IMR-90 (cell line): Measurements from ENCODE around the gene CTSL. TPM values are rescaled to one million over a fixed set of nuclear protein-coding genes. Genes with fewer than 3 reads are reported as not detected.

ENCODE experiments used
- ATAC-seq: fragments of 200-7000 bp; cut with Tn5 transposase; 2 replicates; pipeline ENCODE4 v1.9.1; 2020; ENCODE audit warnings: low read depth, mild to moderate bottlenecking, moderate library complexity
- BruUV-seq: library from RNA; stranded (reverse); fragments of 400-500 nt; replicated peaks from 2 replicates; lab custom pipeline; 2021; lab: Mats Ljungman, UMichigan
- CTCF ChIA-PET: fragments of 300-600 bp; formaldehyde crosslinking; extraction: SDS; loops from one replicate; lab custom pipeline; 2021; ENCODE audit warnings: antibody characterized with exemption; lab: Yijun Ruan, JAX
- POLR2A ChIA-PET: fragments of 300-600 bp; sonication (Branson Sonifier 250); formaldehyde crosslinking; loops from one replicate; lab custom pipeline; 2022; ENCODE audit warnings: antibody characterized with exemption; ENCODE audit not compliant: unreplicated experiment; lab: Charles Lee
- DNase-seq: peaks from one replicate; pipeline ENCODE4 v3.0.0; 2013
- H2AFZ ChIP-seq: replicated peaks from 2 replicates; pipeline ENCODE3; 2013; ENCODE audit warnings: low read length, mild to moderate bottlenecking; ENCODE audit not compliant: poor library complexity
- H2AK5ac ChIP-seq: 2 replicates; pipeline ENCODE4 v1.6.1; 2013; ENCODE audit warnings: low read depth, low read length, inconsistent platforms
- H2AK9ac ChIP-seq: replicated peaks from 2 replicates; pipeline ENCODE3; 2013; ENCODE audit warnings: mild to moderate bottlenecking, low read depth, low read length, moderate library complexity; ENCODE audit not compliant: poor library complexity
- H2BK120ac ChIP-seq: 2 replicates; pipeline ENCODE4 v1.6.1; 2013; ENCODE audit warnings: low read depth, low read length, inconsistent platforms
- H2BK15ac ChIP-seq: 3 replicates; pipeline ENCODE4 v1.6.1; 2013; ENCODE audit warnings: low read depth, low read length, inconsistent platforms
- H2BK20ac ChIP-seq: 2 replicates; pipeline ENCODE4 v1.6.1; 2013; ENCODE audit warnings: low read depth, mild to moderate bottlenecking, inconsistent platforms, low read length, moderate library complexity
- H2BK5ac ChIP-seq: 2 replicates; pipeline ENCODE4 v1.6.1; 2013; ENCODE audit warnings: mild to moderate bottlenecking, low read depth, low read length, inconsistent platforms; ENCODE audit not compliant: poor library complexity, severe bottlenecking
- H3K14ac ChIP-seq: replicated peaks from 2 replicates; pipeline ENCODE4 v1.6.1; 2013; ENCODE audit warnings: low read depth, low read length, inconsistent platforms
- H3K18ac ChIP-seq: 2 replicates; pipeline ENCODE4 v1.6.1; 2013; ENCODE audit warnings: low read depth, low read length, control low read depth
- H3K23ac ChIP-seq: 2 replicates; pipeline ENCODE4 v1.6.1; 2013; ENCODE audit warnings: low read depth, low read length, inconsistent platforms
- H3K27ac ChIP-seq: 2 replicates; pipeline ENCODE4 v1.5.1; 2013; ENCODE audit warnings: mild to moderate bottlenecking, control low read depth, low read length; ENCODE audit not compliant: insufficient read depth
- H3K27me3 ChIP-seq: 2 replicates; pipeline ENCODE4 v1.6.1; 2013; ENCODE audit warnings: low read length; ENCODE audit not compliant: control insufficient read depth, insufficient read depth
- H3K36me3 ChIP-seq: 2 replicates; pipeline ENCODE4 v1.6.1; 2013; ENCODE audit warnings: low read length, mixed read lengths; ENCODE audit not compliant: control insufficient read depth, insufficient read depth
- H3K4ac ChIP-seq: 2 replicates; pipeline ENCODE4 v1.6.1; 2013; ENCODE audit warnings: low read depth, low read length, inconsistent platforms
- H3K4me1 ChIP-seq: 2 replicates; pipeline ENCODE4 v1.6.1; 2013; ENCODE audit warnings: low read length, mixed read lengths; ENCODE audit not compliant: control insufficient read depth, insufficient read depth
- H3K4me2 ChIP-seq: 2 replicates; pipeline ENCODE4 v1.6.1; 2013; ENCODE audit warnings: low read depth, mild to moderate bottlenecking, control low read depth, low read length, moderate library complexity
- H3K4me3 ChIP-seq: 2 replicates; pipeline ENCODE4 v1.5.1; 2013; ENCODE audit warnings: low read depth, mild to moderate bottlenecking, control low read depth, low read length, moderate library complexity; ENCODE audit not compliant: insufficient read depth
- H3K56ac ChIP-seq: 2 replicates; pipeline ENCODE4 v1.6.1; 2013; ENCODE audit warnings: low read length, inconsistent platforms; ENCODE audit not compliant: insufficient read depth; ENCODE audit errors: extremely low read depth
- H3K79me1 ChIP-seq, 2 experiments: 2 replicates each; pipeline ENCODE4 v1.6.1; 2013; ENCODE audit warnings: low read length in 2 of 2, inconsistent platforms in 1 of 2, low read depth in 1 of 2
- H3K9ac ChIP-seq: 2 replicates; pipeline ENCODE4 v1.6.1; 2013; ENCODE audit warnings: low read depth, low read length, control low read depth
- H3K9me1 ChIP-seq: 2 replicates; pipeline ENCODE4 v1.6.1; 2013; ENCODE audit warnings: low read length, inconsistent platforms; ENCODE audit not compliant: insufficient read depth
- H3K9me3 ChIP-seq: 2 replicates; pipeline ENCODE4 v1.6.1; 2013; ENCODE audit warnings: low read length; ENCODE audit not compliant: control insufficient read depth, insufficient read depth
- H4K20me1 ChIP-seq: 2 replicates; pipeline ENCODE4 v1.6.1; 2013; ENCODE audit warnings: low read length, inconsistent platforms; ENCODE audit not compliant: insufficient read depth
- H4K5ac ChIP-seq: 2 replicates; pipeline ENCODE4 v1.6.1; 2013; ENCODE audit warnings: mild to moderate bottlenecking, low read depth, low read length, control low read depth
- H4K8ac ChIP-seq, 2 experiments: 2 replicates each; pipeline ENCODE4 v1.6.1; 2013; ENCODE audit warnings: low read depth in 2 of 2, low read length in 2 of 2, control low read depth in 1 of 2, inconsistent platforms in 1 of 2
- H4K91ac ChIP-seq: 2 replicates; pipeline ENCODE4 v1.6.1; 2013; ENCODE audit warnings: low read depth, low read length, inconsistent platforms; ENCODE audit not compliant: insufficient read depth
- CEBPB ChIP-seq: IDR thresholded peaks from 2 replicates; pipeline ENCODE4 v1.6.1; 2012; ENCODE audit warnings: low read depth, low read length, improper control_type of control experiment
- FOS ChIP-seq: fragments of 150-350 bp; IDR thresholded peaks from 2 replicates; pipeline ENCODE4 v1.6.1; 2016; ENCODE audit warnings: low read depth, low read length
- MAFK ChIP-seq: IDR thresholded peaks from 2 replicates; pipeline ENCODE4 v1.6.1; 2012; ENCODE audit warnings: low read depth, low read length, improper control_type of control experiment
- MAZ ChIP-seq: IDR thresholded peaks from 2 replicates; pipeline ENCODE4 v1.6.1; 2012; ENCODE audit warnings: low read depth, mild to moderate bottlenecking, low read length, improper control_type of control experiment, moderate library complexity, borderline replicate concordance
- POLR2A ChIP-seq: IDR thresholded peaks from 2 replicates; pipeline ENCODE4 v1.6.1; 2012; ENCODE audit warnings: mild to moderate bottlenecking, low read depth, low read length
- RCOR1 ChIP-seq: IDR thresholded peaks from 2 replicates; pipeline ENCODE4 v1.6.1; 2012; ENCODE audit warnings: mild to moderate bottlenecking, low read length, improper control_type of control experiment; ENCODE audit not compliant: insufficient replicate concordance
- USF2 ChIP-seq: fragments of 150-350 bp; IDR thresholded peaks from 2 replicates; pipeline ENCODE4 v1.6.1; 2017; ENCODE audit warnings: mild to moderate bottlenecking, antibody characterized with exemption, low read length, low read depth
- WGBS, 2 experiments: methylation state at CpG; one replicate each; pipeline versions ENCODE4 v1.1.5 to v1.1.7; 2013; ENCODE audit warnings: missing lambda C conversion rate in 2 of 2; ENCODE audit not compliant: insufficient read length in 1 of 2; ENCODE audit errors: extremely low coverage in 2 of 2; 5-methylcytosine and 5-hydroxymethylcytosine counted together
- dilution Hi-C: fragments of 300-500 bp; cut with HindIII; formaldehyde crosslinking; loops from one replicate; pipeline ENCODE4 v1.14.3; 2018; ENCODE audit warnings: low sequenced_read_pairs; ENCODE audit not compliant: unreplicated experiment
- in situ Hi-C: fragments of 300-500 bp; cut with MboI; formaldehyde crosslinking; loops from 3 replicates; pipeline ENCODE4 v1.14.3; 2019; ENCODE audit warnings: low sequenced_read_pairs, inconsistent platforms, mixed read lengths
- intact Hi-C: fragments of 100-400 bp; cut with micrococcal nuclease; formaldehyde crosslinking; loops from 2 replicates; pipeline ENCODE4 v1.10.0; 2022
- polyA plus RNA-seq, 3 experiments: library from polyadenylated mRNA; depleted of rRNA; stranded (reverse); fragments of >200 nt; gene quantifications; 2 replicates each; pipeline ENCODE4 v1.2.3, GENCODE V29; 2012; ENCODE audit warnings: low replicate concordance in 1 of 3
- total RNA-seq: library from RNA; depleted of rRNA; stranded (reverse); fragments of >200 nt; gene quantifications from 2 replicates; pipeline ENCODE4 v1.2.3, GENCODE V29; 2012

Gene CTSL
- total and polyA plus RNA-seq, 2 of the 4 experiments (the other 2 are of a cell fraction) = 57.0 to 112 TPM

- Histone ChIP-seq H4K5ac (peak overlapping the region; percentile 65), H3K4ac (peak overlapping the region; percentile 97), H3K18ac (peak overlapping the region; percentile 94), H3K79me1 (peaks cover 0 to 6% of the 10 kb centered on the region in 2 experiments; a peak in 2 of 4 replicates), H4K91ac (peak overlapping the region; percentile 90), H3K36me3 (no peaks in the 10 kb centered on the region), H3K9ac (no peak overlapping the region), H3K9me3 (no peaks in the 10 kb centered on the region), H4K8ac (peak overlapping the region; percentile 72 to 99), H2AK5ac (peak overlapping the region; percentile 73), H2BK5ac (peak overlapping the region; percentile 100), H3K4me3 (no peak overlapping the region), H3K23ac (peak overlapping the region; percentile 99), H2BK120ac (peak overlapping the region; percentile 99), H2AFZ (peak overlapping the region; percentile 91), H2AK9ac (peak overlapping the region; percentile 42), H2BK15ac (peak overlapping the region; percentile 97; the same call in 2 of the 3 replicates), H3K56ac (peak overlapping the region; percentile 62; the same call in 1 of the 2 replicates), H3K4me1 (peaks cover 16% of the 10 kb centered on the region), H3K4me2 (no peak overlapping the region; the same call in 1 of the 2 replicates), H3K27me3 (no peaks in the 10 kb centered on the region), H3K14ac (peak overlapping the region; percentile 80), H4K20me1 (no peaks in the 10 kb centered on the region), H3K27ac (peak overlapping the region; percentile 89), H3K9me1 (peaks cover 20% of the 10 kb centered on the region), H2BK20ac (peak overlapping the region; percentile 97)
- WGBS, 2 experiments = no CpG with 5 or more reads among the region's 9 CpGs
- in situ Hi-C loops (loop anchor here (25.0 kb wide), 1 partner anchor 850 kb away; no protein-coding TSS in a partner anchor), intact Hi-C loops (loop anchor here (10.0 kb wide), 1 partner anchor 1603 kb away; the partner anchor contains the start of genes CKS2 and SECISBP2), dilution Hi-C loops (no loop called here)
- DNase-seq (peak; percentile 81), ATAC-seq (peak; percentile 72)
- POLR2A ChIA-PET = no interaction called here
- CTCF ChIA-PET = interaction anchor here (0.6 to 1.3 kb wide), 2 partner anchors 27 to 1082 kb away, joined by 4 to 8 read pairs; no protein-coding TSS in a partner anchor
- BruUV-seq = no TSS peak
- TF ChIP-seq POLR2A (peak; percentile 48), FOS (no peak), CEBPB (no peak), MAZ (no peak), RCOR1 (peak; percentile 33), MAFK (no peak), USF2 (peak; percentile 70; the same call in 1 of the 2 replicates)
Measured at GRCh38 chr9:87711857-87712800, 13.8 kb upstream of the CTSL start.
